OCI-LY3 (cell line): ENCODE data around the gene FBXL3.

Experiments
- H2AFZ ChIP-seq: fragments of 200-600, 300-600 bp; shearing (Covaris generic); 2 replicates; pipeline ENCODE4 v1.6.0; 2014; ENCODE audit warnings: antibody characterized with exemption, low read depth, low read length
- H3K27ac ChIP-seq: fragments of 200-600, 300-600 bp; sonication (generic); 2 replicates; pipeline ENCODE4 v1.5.1; 2014; ENCODE audit warnings: mild to moderate bottlenecking, low read length, moderate library complexity, mixed read lengths
- H3K27me3 ChIP-seq: fragments of 200-600, 300-600 bp; sonication (generic); 2 replicates; pipeline ENCODE4 v1.6.1; 2014; ENCODE audit warnings: low read depth, low read length, mixed read lengths
- H3K36me3 ChIP-seq: fragments of 200-600, 300-600 bp; sonication (generic); replicated peaks from 2 replicates; pipeline ENCODE3; 2014; ENCODE audit warnings: low read depth, low read length, mixed read lengths
- H3K4me1 ChIP-seq: fragments of 300-600, 200-600 bp; sonication (generic); 2 replicates; pipeline ENCODE4 v1.6.1; 2014; ENCODE audit warnings: low read length, mixed read lengths
- H3K4me2 ChIP-seq: fragments of 200-600, 300-600 bp; sonication (generic); 2 replicates; pipeline ENCODE4 v1.6.1; 2014; ENCODE audit warnings: low read length, mixed read lengths
- H3K4me3 ChIP-seq: fragments of 300-600, 200-600 bp; sonication (generic); 2 replicates; pipeline ENCODE4 v1.5.1; 2014; ENCODE audit warnings: antibody characterized with exemption, mild to moderate bottlenecking, low read length, moderate library complexity
- H3K79me2 ChIP-seq: fragments of 300-600, 200-600 bp; shearing (Covaris generic); 2 replicates; pipeline ENCODE4 v1.6.1; 2014; ENCODE audit warnings: mild to moderate bottlenecking, low read length, mixed read lengths
- H3K9ac ChIP-seq: fragments of 300-600, 200-600 bp; shearing (Covaris generic); 2 replicates; pipeline ENCODE4 v1.6.0; 2014; ENCODE audit warnings: mild to moderate bottlenecking, low read length, moderate library complexity
- H3K9me3 ChIP-seq: fragments of 200-600, 300-600 bp; shearing (Covaris generic); 2 replicates; pipeline ENCODE4 v1.6.1; 2014; ENCODE audit warnings: low read length, mixed read lengths; ENCODE audit not compliant: insufficient read depth
- H4K20me1 ChIP-seq: fragments of 200-600, 300-600 bp; sonication (generic); 2 replicates; pipeline ENCODE4 v1.6.1; 2016; ENCODE audit warnings: low read length, mixed read lengths; ENCODE audit not compliant: insufficient read depth
- CTCF ChIP-seq: fragments of 200-600, 300-600 bp; sonication (generic); IDR thresholded peaks from 2 replicates; pipeline ENCODE4 v1.5.1; 2014; ENCODE audit warnings: antibody characterized with exemption, low read length, low read depth
- EZH2phosphoT487 ChIP-seq: fragments of 200-600 bp; shearing (Covaris generic); IDR thresholded peaks from 2 replicates; pipeline ENCODE4 v1.6.1; 2018; ENCODE audit warnings: antibody characterized with exemption, mixed run types, low read depth

Gene FBXL3

GRCh38 chr13:77036279-77036678 is 9.3 kb upstream of the FBXL3 start:
- no peak overlapping the region for H2AFZ ChIP-seq
- H3K79me2 ChIP-seq, result no peaks in the 10 kb centered on the region
- no peaks in the 10 kb centered on the region for H3K4me1 ChIP-seq
- H3K36me3 ChIP-seq, result peaks cover 4% of the 10 kb centered on the region
- no peaks in the 10 kb centered on the region for H3K9me3 ChIP-seq
- no peak for TF ChIP-seq EZH2phosphoT487
- no peak for TF ChIP-seq CTCF
- H3K4me3 ChIP-seq, result no peak overlapping the region
- no peak overlapping the region for H3K4me2 ChIP-seq
- no peaks in the 10 kb centered on the region for H3K27me3 ChIP-seq
- no peak overlapping the region for H3K9ac ChIP-seq
- no peak overlapping the region for H3K27ac ChIP-seq
- H4K20me1 ChIP-seq, result no peaks in the 10 kb centered on the region

- Histone ChIP-seq H3K36me3 (peaks cover 2% of the 10 kb centered on the region), H3K4me1 (no peaks in the 10 kb centered on the region)
Measured at GRCh38 chr13:77034881-77035280, 7.9 kb upstream of the FBXL3 start.

GRCh38 chr13:77033717-77034302 is 6.9 kb upstream of the FBXL3 start:
- Histone ChIP-seq H3K4me3 (no peak overlapping the region), H3K79me2 (no peaks in the 10 kb centered on the region), H3K4me2 (no peak overlapping the region), H3K9me3 (no peaks in the 10 kb centered on the region), H4K20me1 (no peaks in the 10 kb centered on the region), H3K27me3 (no peaks in the 10 kb centered on the region), H3K27ac (no peak overlapping the region), H3K9ac (no peak overlapping the region), H3K36me3 (no peaks in the 10 kb centered on the region), H2AFZ (no peak overlapping the region), H3K4me1 (no peaks in the 10 kb centered on the region)
- TF ChIP-seq CTCF (no peak), EZH2phosphoT487 (no peak)

More at GRCh38 chr13:77034881-77035280, 7.9 kb upstream of the FBXL3 start:
- Histone ChIP-seq H3K4me2 (no peak overlapping the region), H3K4me3 (no peak overlapping the region), H3K27ac (no peak overlapping the region), H2AFZ (no peak overlapping the region), H3K9me3 (no peaks in the 10 kb centered on the region), H4K20me1 (no peaks in the 10 kb centered on the region), H3K9ac (no peak overlapping the region), H3K79me2 (no peaks in the 10 kb centered on the region), H3K27me3 (no peaks in the 10 kb centered on the region)
- TF ChIP-seq CTCF (no peak), EZH2phosphoT487 (no peak)

GRCh38 chr13:77031656-77032243 is 4.8 kb upstream of the FBXL3 start:
- Histone ChIP-seq H3K27ac (no peak overlapping the region), H3K36me3 (no peaks in the 10 kb centered on the region), H3K4me3 (no peak overlapping the region), H3K9me3 (no peaks in the 10 kb centered on the region), H2AFZ (no peak overlapping the region), H3K27me3 (no peaks in the 10 kb centered on the region), H3K4me2 (no peak overlapping the region), H3K79me2 (no peaks in the 10 kb centered on the region; the same call in 1 of the 2 replicates), H3K4me1 (peaks cover 7% of the 10 kb centered on the region), H4K20me1 (no peaks in the 10 kb centered on the region), H3K9ac (no peak overlapping the region)
- no peak for TF ChIP-seq CTCF
- TF ChIP-seq EZH2phosphoT487, result no peak
